Psoas muscle (tissue), 8 donors: ENCODE results near the gene REG3G. TPM values are rescaled to one million over a fixed set of nuclear protein-coding genes. Genes with fewer than 3 reads are reported as not detected.

Source experiments
- ATAC-seq, 4 donors: fragments of 200-7000 bp; cut with Tn5 transposase; one replicate each; pipeline ENCODE4 v1.9.1; 2020; ENCODE audit warnings: moderate library complexity in 3 of 4, mild to moderate bottlenecking in 2 of 4
- DNase-seq, 2 donors: peaks; one replicate each; pipeline ENCODE4 v3.0.0-alpha.2; 2020
- H3K27ac ChIP-seq: fragments of 200-600 bp; one replicate; pipeline ENCODE4 v1.8.0; 2022
- H3K27me3 ChIP-seq, 3 donors: fragments of 200-600 bp in 1 of 3; one replicate each; pipeline versions ENCODE4 v1.6.1 to v1.8.0; 2013 to 2022; ENCODE audit warnings: low read length in 2 of 3, mild to moderate bottlenecking in 2 of 3, moderate library complexity in 1 of 3; ENCODE audit not compliant: insufficient read depth in 3 of 3
- H3K36me3 ChIP-seq, 2 donors: fragments of 200-600 bp in 1 of 2; one replicate each; pipeline versions ENCODE4 v1.6.1 to v1.8.0; 2013 to 2022; ENCODE audit warnings: low read depth in 1 of 2, mild to moderate bottlenecking in 1 of 2, moderate library complexity in 1 of 2; ENCODE audit not compliant: insufficient read depth in 1 of 2
- H3K4me1 ChIP-seq: fragments of 200-600 bp; one replicate; pipeline ENCODE4 v1.8.0; 2022
- H3K4me3 ChIP-seq: fragments of 200-600 bp; one replicate; pipeline ENCODE4 v1.8.0; 2022; ENCODE audit warnings: mild to moderate bottlenecking
- H3K9me3 ChIP-seq: fragments of 200-600 bp; one replicate; pipeline ENCODE4 v1.8.0; 2022
- CTCF ChIP-seq: fragments of 200-600 bp; IDR thresholded peaks from one replicate; pipeline ENCODE4 v1.8.0; 2022; ENCODE audit warnings: antibody characterized with exemption
- WGBS, 3 donors: extraction: QIAGEN DNeasy Blood & Tissue Kit; methylation state at CpG; one replicate each; pipeline versions ENCODE4 v1.1.6 to v1.1.7; 2013; 5-methylcytosine and 5-hydroxymethylcytosine counted together
- intact Hi-C, 2 donors: fragments of 100-400 bp; cut with DNase I; formaldehyde crosslinking; loops; one replicate each; pipeline versions ENCODE4 v1.11.0 to v1.14.2; 2022
- polyA plus RNA-seq, 3 donors: library from polyadenylated mRNA; stranded (reverse); fragments of 200-250 nt; gene quantifications; one replicate each; pipeline ENCODE4 v1.2.3, GENCODE V29; 2013
- total RNA-seq, 4 donors: library from RNA; stranded (reverse); fragmentation: NEBNext Ultra II Directional in 2 of 4; extraction: Animal tissue kit (Norgen Biotek cat#: 25700) in 2 of 4; gene quantifications; one replicate each; pipeline versions ENCODE4 v1.2.1 to v1.2.4, GENCODE V29; 2021 to 2023
- donor health status: healthy with polysubstance abuse.
- donor health status: DM: no; HTN: no; CAD: no; lungs with moderate emphysema.
- donor health status: Bipolar disorder and iron deficiency.
- donor health status: healthy.
- donor health status: DM: yes; HTN: yes; CAD: no.
- donor health status: DM: no; HTN: no; CAD: no.
- donor health status: DM: no; HTN: no; CAD: no.
- donor health status: DM: yes; HTN: yes; CAD: no.

REG3G gene
- total and polyA plus RNA-seq, 7 donors, result 0.23 TPM; not detected in 6

GRCh38 chr2:78994789-78995188 lies 30.7 kb upstream of the REG3G start:
- WGBS, 3 donors, result 71 to 80% (median 75%) methylated on average over 1 of the region's 1 CpG
- H3K27me3 ChIP-seq, result peaks cover 0 to 22% (median 6%) of the 10 kb centered on the region in 3 donors

GRCh38 chr2:78999406-78999805 lies 26.1 kb upstream of the REG3G start:
- Histone ChIP-seq H3K36me3 (no peaks in the 10 kb centered on the region), H3K9me3 (no peaks in the 10 kb centered on the region), H3K27me3 (peaks cover 0 to 7% (median 2%) of the 10 kb centered on the region in 3 donors), H3K27ac (no peak overlapping the region), H3K4me1 (no peaks in the 10 kb centered on the region), H3K4me3 (no peak overlapping the region)
- ATAC-seq, result no peak
- WGBS, 3 donors, result 53 to 70% (median 68%) methylated on average over 3 of the region's 3 CpGs
- DNase-seq, result no peak
- TF ChIP-seq CTCF, result peak; percentile 10
- intact Hi-C loops, result no loop called here

More at GRCh38 chr2:78994789-78995188, 30.7 kb upstream of the REG3G start:
- H3K27ac ChIP-seq, result no peak overlapping the region
- TF ChIP-seq CTCF, result no peak
- DNase-seq, result no peak
- intact Hi-C loops, result no loop called here
- no peaks in the 10 kb centered on the region for H3K36me3 ChIP-seq
- H3K4me1 ChIP-seq, result no peaks in the 10 kb centered on the region
- no peak overlapping the region for H3K4me3 ChIP-seq
- H3K9me3 ChIP-seq, result no peaks in the 10 kb centered on the region
- no peak for ATAC-seq

GRCh38 chr2:79000008-79000576 lies 25.4 kb upstream of the REG3G start:
- Histone ChIP-seq H3K27ac (no peak overlapping the region), H3K9me3 (no peaks in the 10 kb centered on the region), H3K4me1 (no peaks in the 10 kb centered on the region), H3K27me3 (peaks cover 0 to 3% (median 0%) of the 10 kb centered on the region in 3 donors), H3K4me3 (no peak overlapping the region), H3K36me3 (no peaks in the 10 kb centered on the region)
- WGBS, 3 donors, result 57 to 71% (median 61%) methylated on average over 4 of the region's 4 CpGs
- TF ChIP-seq CTCF, result no peak
- DNase-seq (no peak), ATAC-seq (no peak)
- intact Hi-C loops, result no loop called here

- no peak for ATAC-seq
- intact Hi-C loops, result no loop called here
- Histone ChIP-seq H3K27me3 (no peaks in the 10 kb centered on the region), H3K4me3 (no peak overlapping the region), H3K27ac (no peak overlapping the region), H3K9me3 (no peaks in the 10 kb centered on the region), H3K36me3 (no peaks in the 10 kb centered on the region), H3K4me1 (no peaks in the 10 kb centered on the region)
- DNase-seq, result no peak
- WGBS, 3 donors, result 63 to 84% (median 65%) methylated on average over 1 of the region's 1 CpG
- TF ChIP-seq CTCF, result no peak
Observed at GRCh38 chr2:79001285-79001684, 24.2 kb upstream of the REG3G start.

- ATAC-seq, result no peak
- intact Hi-C loops, result no loop called here
- no peak for TF ChIP-seq CTCF
- Histone ChIP-seq H3K4me1 (no peaks in the 10 kb centered on the region), H3K9me3 (no peaks in the 10 kb centered on the region), H3K4me3 (no peak overlapping the region), H3K36me3 (no peaks in the 10 kb centered on the region), H3K27me3 (no peaks in the 10 kb centered on the region), H3K27ac (no peak overlapping the region)
- 22 to 28% (median 27%) methylated on average over 5 of the region's 5 CpGs for WGBS, 3 donors
- DNase-seq, result no peak
Observed at GRCh38 chr2:79004680-79005079, 20.8 kb upstream of the REG3G start.
